ENCODE data around the gene ANKRD52.

GRCh38 chr12:56258820-56259183 is 618 bp upstream of the ANKRD52 start:
- no peak for TF ChIP-seq CTCF (optimal IDR thresholded peaks at IDR 0.05 in 1 of 3, IDR thresholded peaks at IDR 0.05 in 1 of 3, conservative IDR thresholded peaks at IDR 0.05 in 1 of 3; ENCODE audit: extremely low read depth in 1 of 3, insufficient read depth in 2 of 3, low read length in 3 of 3)
- no peak for TF ChIP-seq EZH2 (IDR thresholded peaks at IDR 0.05; ENCODE audit: low read length)
